Astrocyte of the hippocampus (primary cell): ENCODE measurements around the gene FHDC1.

Experiments used
- DNase-seq: peaks from one replicate; pipeline ENCODE4 v3.0.0; 2011; ENCODE audit warnings: low read depth, low spot score

FHDC1 gene

GRCh38 chr4:152956650-152957436, 20.7 kb downstream of the FHDC1 start:
- no peak for DNase-seq

GRCh38 chr4:152957437-152958171, 21.5 kb downstream of the FHDC1 start:
- DNase-seq: no peak

GRCh38 chr4:152959080-152959479, 23.0 kb downstream of the FHDC1 start:
- no peak for DNase-seq

- DNase-seq: no peak
Observed at GRCh38 chr4:152960082-152960481, 24.0 kb downstream of the FHDC1 start.

- no peak for DNase-seq
Observed at GRCh38 chr4:152961014-152961772, 25.1 kb downstream of the FHDC1 start.

- DNase-seq: no peak
Observed at GRCh38 chr4:152961773-152962115, 25.6 kb downstream of the FHDC1 start.

- no peak for DNase-seq
Observed at GRCh38 chr4:152962150-152962549, 26.0 kb downstream of the FHDC1 start.

GRCh38 chr4:152964335-152964734, 28.2 kb downstream of the FHDC1 start:
- no peak for DNase-seq

- no peak for DNase-seq
Observed at GRCh38 chr4:152965611-152966010, 29.5 kb downstream of the FHDC1 start.

- no peak for DNase-seq
Observed at GRCh38 chr4:152967907-152968306, 31.8 kb downstream of the FHDC1 start.

GRCh38 chr4:152968806-152969394, 32.8 kb downstream of the FHDC1 start:
- DNase-seq: peak; percentile 61

- peak; percentile 94 for DNase-seq
Observed at GRCh38 chr4:152970102-152970820, 34.1 kb downstream of the FHDC1 start.

GRCh38 chr4:152971053-152971452, 34.9 kb downstream of the FHDC1 start:
- no peak for DNase-seq

GRCh38 chr4:152972821-152973628, 36.9 kb downstream of the FHDC1 start:
- DNase-seq: peak; percentile 98

GRCh38 chr4:152973629-152974467, 37.7 kb downstream of the FHDC1 start:
- DNase-seq: no peak

- no peak for DNase-seq
Observed at GRCh38 chr4:152974468-152975379, 38.6 kb downstream of the FHDC1 start.

- DNase-seq: no peak
Observed at GRCh38 chr4:152975380-152976211, 39.5 kb downstream of the FHDC1 start.
